HG02678 (cell line): ENCODE measurements around the gene SPOCK1.
A peak's percentile ranks its signal among the peaks of the same experiment; 100 is the strongest.

ENCODE experiments used
- ATAC-seq: cut with Tn5 transposase; IDR thresholded peaks from one replicate; pipeline ENCODE4 v1.9.1; 2021; ENCODE audit warnings: mild to moderate bottlenecking, moderate library complexity; ENCODE audit not compliant: unreplicated experiment

The SPOCK1 gene

DNA sequence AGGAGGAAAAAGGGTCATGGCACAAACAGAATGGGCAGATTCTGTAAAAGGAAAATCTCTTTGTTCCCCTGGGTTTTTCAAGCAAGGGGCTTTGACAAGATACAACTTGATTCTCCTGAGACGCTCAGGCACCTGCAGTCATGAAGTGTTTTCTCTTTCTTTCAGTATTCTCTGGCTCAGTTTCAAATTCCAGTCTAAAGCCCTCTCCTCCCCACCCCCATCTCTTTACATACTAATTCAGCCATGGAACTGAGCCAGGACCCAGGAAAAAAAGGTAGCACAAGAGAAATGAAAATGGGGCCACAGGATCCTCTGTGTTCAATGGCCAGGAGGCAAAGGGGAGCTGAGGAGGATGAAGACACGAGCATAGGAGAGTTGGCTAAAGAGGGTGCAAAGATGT, 408.4 kb downstream of the SPOCK1 start:
- ATAC-seq: no peak

GRCh38 chr5:137090151-137090550, 409.0 kb downstream of the SPOCK1 start:
- no peak for ATAC-seq

DNA sequence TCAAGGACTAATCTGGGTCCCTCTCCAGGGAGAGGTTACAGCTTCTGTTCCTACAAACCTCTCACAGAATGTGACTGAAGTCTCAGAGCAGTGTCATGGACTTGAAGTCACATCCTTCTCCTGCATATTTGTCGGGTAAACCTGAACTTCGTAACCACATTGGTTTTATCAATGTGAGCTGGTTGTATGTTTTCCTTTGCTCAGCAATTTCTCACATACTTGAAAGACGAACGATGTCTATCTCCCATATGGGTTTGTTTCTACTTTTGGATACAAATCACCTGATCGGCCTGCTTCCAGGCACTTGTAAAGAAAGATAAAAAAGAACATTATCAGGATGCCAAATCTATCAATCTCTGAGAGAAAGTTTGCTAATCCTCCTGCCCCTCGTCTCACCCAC, 411.0 kb downstream of the SPOCK1 start:
- no peak for ATAC-seq

GRCh38 chr5:137086342-137086741, 412.8 kb downstream of the SPOCK1 start:
- ATAC-seq: no peak

GRCh38 chr5:137085206-137085605, 413.9 kb downstream of the SPOCK1 start:
- no peak for ATAC-seq

DNA sequence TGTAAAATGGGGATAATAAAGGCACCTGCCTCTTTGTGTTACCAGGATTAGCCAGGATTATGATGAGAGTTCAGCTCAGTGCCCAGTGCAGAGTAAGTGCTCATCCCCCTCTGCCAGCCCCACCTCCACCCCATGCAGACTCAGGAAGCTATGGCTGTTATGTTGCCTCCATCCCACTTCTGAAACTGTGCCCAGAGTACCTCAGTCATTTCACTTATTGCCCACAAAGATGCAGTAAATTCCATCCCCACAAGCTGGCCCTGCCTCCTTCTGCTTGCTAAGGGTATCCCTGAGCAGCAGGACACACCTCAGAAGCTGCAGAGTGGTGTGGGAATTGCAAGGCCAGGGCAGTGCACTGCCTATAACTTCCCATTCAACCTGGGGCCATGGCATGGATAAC, 415.1 kb downstream of the SPOCK1 start:
- no peak for ATAC-seq

DNA sequence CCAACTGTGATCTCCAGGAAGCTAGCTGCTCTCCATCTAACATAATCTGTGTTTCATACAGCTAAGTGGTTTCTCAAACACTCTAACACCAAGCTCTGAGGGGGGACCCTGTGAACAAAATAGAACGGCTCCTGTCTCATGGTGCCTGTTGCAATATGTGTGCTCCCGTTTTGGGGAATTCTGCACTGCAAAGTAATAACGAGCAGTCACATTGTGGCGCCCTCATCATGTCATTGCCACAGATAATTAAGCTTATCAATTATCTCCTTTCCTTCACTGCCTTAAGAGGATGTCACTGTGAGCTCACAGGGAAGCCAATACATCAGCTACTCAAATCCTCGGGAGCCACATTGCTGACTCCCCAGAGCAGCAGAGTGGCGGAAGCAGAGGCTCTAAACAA, 416.2 kb downstream of the SPOCK1 start:
- no peak for ATAC-seq

GRCh38 chr5:137078171-137078665, 420.9 kb downstream of the SPOCK1 start:
- ATAC-seq: no peak

DNA sequence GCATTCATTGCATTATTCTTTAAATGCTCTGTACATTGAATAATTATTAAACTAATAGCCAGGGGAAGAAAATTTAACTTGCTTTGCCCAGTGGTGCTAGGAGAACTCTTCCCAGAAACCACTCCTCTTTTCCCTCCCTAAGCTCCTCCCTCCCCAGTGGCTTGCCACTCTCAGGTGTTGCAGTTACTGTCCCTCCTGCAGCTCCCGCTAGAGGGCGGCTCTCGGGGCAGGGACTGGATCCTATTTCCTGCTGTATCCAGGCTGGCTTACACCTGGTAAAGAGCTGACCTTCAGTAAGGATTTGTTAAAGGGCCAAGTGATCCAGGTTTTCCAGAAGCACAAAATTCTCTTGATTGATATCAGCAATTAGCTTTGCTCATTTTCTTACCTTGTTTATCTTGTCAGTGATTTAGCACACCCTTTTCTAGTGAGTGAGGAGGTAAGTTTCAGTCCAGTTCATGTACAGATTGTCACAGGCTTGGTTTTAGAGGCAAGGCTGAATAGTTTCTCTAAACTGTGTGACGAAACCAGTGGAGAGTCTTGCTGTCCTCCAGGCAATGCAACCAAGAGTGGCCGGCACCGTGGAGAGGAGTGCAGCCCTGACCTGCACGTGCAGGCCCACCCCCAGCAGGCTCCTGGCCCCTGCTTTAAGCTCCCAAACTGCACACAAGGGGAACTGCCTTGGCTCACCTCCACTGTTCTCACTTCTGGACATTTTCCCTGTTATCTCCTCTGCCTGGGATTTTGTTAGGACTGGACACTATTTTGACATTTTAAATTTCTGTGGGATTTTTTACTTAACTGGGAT, 423.8 kb downstream of the SPOCK1 start:
- peak; percentile 79 for ATAC-seq

DNA sequence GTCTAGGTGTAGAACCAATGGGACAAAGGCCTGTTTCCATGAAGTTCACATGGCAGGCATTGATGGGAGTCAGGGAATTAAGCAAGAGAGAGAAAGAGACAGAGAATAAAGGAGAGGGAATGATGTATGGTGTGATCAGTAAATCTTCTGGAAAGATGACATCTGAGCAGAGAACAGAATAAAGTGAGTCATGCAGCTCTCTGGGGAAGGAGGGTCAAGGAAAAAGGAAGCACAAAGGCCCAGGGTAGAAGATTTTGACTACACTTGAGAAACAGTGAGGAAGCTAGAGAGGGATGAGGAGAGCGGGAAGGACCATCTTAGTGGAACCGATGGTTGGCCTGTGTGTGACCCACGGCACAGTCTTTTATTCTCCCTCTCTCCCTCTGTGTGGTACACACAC, 425.9 kb downstream of the SPOCK1 start:
- ATAC-seq: no peak

DNA sequence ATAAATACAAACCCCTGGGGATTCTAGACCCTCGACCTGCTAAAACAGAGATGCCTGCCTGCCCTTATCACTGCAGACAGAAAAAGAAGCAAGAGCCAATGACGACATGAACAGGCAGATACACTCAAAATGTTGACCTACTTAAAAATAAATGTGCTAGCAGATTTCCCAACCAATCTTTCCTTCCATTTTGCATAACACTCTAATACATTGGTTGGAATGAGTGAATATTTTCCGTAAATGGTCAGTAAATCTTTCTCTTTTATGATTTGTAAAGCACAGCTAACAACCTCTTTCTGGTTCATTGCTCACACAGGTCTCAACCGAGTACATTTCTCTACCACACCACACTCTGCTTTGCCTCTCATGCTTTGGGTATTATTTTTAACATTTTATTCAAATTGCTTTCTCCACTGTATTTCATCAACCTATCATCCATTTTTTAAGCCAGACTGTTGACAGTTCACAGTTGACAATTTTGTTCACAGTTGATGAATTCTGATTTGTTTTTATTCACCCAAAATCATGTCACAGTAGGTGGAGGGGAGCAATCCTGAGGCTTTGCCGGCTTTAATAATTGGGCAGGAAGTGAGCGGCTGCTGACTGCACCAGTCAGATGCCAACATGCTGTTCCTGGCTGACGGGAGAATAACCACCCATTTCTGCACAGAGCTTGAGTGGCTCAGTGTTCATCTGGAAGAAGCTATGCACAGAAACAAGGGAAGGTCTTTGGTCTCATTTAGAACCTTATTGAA, 426.6 kb downstream of the SPOCK1 start:
- ATAC-seq: peak; percentile 49

- no peak for ATAC-seq
These were observed 427.2 kb downstream of the SPOCK1 start for GRCh38 chr5:137071931-137072330.

- no peak for ATAC-seq
These were observed 427.6 kb downstream of the SPOCK1 start for GRCh38 chr5:137071526-137071925.

DNA sequence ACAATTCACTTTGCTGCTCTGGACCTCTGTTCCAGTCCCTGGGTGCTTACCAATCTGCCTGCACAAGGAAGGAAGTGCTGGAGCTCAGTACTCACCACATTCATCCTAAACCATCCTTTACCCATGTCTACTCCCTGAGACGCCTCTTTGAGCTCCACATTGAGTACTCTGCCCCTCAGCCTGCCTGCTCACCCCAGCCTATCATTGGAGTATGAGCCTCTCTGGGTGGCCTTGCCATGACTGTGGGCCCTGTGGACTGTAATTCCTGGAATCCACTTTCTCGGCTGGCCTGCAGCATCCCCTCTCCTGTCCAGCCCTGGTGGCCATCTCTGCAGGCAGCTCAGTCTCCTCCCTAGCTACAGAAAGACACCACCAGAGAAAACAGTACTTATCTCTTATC, 428.6 kb downstream of the SPOCK1 start:
- no peak for ATAC-seq

DNA sequence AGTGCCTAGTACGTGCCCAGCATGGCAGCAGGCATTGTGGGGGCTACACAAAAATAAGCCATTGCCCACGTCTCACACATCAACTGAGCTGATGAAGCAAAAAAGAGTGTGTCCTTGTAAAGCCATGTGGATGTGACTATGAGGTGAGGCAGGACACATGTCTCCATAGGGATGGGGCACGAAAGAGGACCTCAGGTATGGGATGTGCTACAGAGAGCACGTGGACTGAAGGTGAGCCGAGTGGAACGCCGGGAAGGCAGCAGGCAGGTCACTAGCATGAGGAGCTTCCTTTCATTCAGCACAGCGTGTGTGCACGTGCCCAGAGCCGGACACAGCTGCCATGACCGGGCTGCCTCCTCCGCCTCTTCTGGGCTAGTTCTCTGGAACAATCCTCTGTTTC, 429.8 kb downstream of the SPOCK1 start:
- ATAC-seq: no peak

- ATAC-seq: no peak
These were observed 437.7 kb downstream of the SPOCK1 start for GRCh38 chr5:137061382-137061781.

GRCh38 chr5:137058089-137058488, 441.0 kb downstream of the SPOCK1 start:
- ATAC-seq: no peak

DNA sequence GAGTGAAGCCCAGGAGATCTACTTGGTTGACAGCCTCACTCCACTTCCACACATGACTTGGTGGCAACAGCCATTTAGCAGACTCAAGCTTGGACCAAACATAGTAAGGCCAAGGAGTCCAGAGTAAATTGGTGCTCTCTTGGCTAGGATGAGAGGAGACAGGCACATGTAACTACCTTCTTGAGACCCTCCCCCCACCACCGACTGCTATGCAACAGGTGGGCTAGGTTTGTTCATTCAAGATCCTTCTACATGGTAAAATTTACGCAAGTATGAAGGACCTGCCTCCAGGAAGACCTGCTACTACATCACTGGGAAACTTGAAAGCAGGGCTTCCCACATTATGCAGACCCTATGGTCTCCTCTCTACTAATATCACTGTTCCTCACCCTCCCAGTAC, 442.4 kb downstream of the SPOCK1 start:
- ATAC-seq: no peak

DNA sequence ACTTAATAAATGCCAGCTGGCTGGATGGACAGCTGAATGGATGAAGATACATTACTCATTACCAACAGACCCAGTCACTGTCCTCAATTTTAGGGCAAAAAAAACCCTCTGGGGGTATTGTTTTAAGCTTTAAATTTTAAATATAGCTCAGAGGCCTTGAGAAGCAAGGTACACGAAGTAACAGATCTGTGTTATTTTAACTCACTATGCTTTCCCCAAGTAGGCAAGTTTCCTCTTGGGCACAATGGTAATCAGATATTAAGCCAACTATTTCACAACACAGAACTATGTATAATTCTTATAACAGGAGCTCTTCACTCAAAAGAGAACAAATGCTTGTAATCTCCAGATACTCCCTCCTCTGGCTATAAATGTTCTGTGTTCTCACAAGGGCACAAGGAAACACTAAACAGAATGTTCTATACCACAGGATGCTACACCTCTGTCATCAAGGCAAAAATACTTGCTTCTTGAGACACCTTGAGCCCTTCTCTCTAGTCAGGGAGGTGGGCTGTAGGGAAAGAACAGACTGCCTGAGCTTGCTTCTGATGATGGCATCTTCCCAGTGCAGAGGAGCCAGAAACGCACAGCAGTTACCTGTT, 443.8 kb downstream of the SPOCK1 start:
- ATAC-seq: no peak

DNA sequence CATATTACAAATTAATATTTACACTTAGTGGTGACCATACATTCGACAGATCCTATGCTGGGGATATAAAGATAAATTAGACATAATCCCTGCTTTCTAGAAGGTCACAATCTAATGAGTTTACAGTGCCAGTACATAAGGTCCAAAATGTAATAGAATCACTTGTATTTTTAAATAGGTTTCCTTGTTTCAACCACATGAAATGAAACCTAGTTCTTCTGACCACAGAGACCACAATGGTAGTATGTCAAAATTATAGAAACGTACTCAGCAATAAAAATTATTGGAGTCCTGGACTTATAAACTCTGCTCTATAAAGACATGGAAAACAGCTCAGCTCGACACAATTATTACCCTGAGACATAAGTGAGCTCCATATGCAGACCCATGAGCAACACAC, 444.3 kb downstream of the SPOCK1 start:
- no peak for ATAC-seq

DNA sequence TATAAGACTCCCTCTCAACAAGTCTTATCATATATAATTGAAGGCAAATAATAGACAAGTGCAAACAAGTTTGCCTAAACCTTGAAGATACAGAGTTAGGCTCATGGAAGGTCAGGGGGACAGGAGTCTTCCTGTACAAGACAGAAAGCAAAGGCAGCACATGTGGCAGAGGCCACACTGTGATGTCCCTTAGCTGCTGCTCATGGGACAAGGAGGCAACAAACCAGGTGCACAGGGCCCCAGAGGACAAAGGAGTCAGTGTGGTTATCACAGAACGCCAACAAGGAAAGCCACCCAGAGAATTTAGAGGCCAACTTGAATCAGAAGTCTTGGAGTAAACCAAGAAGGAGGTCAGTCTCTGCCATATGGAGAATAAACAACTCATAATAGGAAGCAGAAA, 444.8 kb downstream of the SPOCK1 start:
- ATAC-seq: no peak

DNA sequence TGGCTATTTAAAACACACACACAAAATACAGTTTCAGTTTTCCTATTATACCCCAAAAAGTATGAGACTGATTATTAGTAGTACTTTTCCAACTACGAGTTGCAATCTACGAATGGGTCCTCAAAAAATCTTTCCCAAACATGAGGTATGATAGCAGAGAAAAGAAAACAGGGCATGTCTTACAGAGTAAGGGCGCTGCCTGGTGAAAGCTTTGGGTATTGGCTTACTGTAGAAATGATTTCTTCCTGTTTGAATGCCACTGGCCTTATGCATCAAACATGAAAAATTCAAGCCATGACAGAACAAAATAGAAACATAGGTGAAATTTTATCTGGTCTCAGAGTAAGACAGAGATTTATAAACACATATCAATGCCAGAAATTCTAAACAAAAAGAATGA, 448.0 kb downstream of the SPOCK1 start:
- ATAC-seq: no peak
